Liver (tissue), 9 donors: ENCODE results near the gene TTLL5. TPM values are rescaled to one million over a fixed set of nuclear protein-coding genes. Genes with fewer than 3 reads are reported as not detected.

Experiments used
- DNase-seq: peaks from one replicate; pipeline ENCODE4 v3.0.0-alpha.2; 2017; ENCODE audit warnings: low spot score
- H3K27ac ChIP-seq, 2 donors: one replicate each; pipeline ENCODE4 v1.7.0; 2013; ENCODE audit warnings: inconsistent platforms in 2 of 2, low read length in 2 of 2, control low read depth in 1 of 2, low read depth in 1 of 2, mild to moderate bottlenecking in 1 of 2
- H3K27me3 ChIP-seq, 4 donors: one replicate each; pipeline versions ENCODE4 v1.6.1 to v1.7.0; 2013; ENCODE audit warnings: low read length in 3 of 4, inconsistent platforms in 1 of 4, mild to moderate bottlenecking in 1 of 4, moderate library complexity in 1 of 4; ENCODE audit not compliant: control insufficient read depth in 4 of 4, insufficient read depth in 4 of 4
- H3K36me3 ChIP-seq, 4 donors: one replicate each; pipeline versions ENCODE4 v1.6.1 to v1.7.0; 2013; ENCODE audit warnings: low read length in 3 of 4, mild to moderate bottlenecking in 3 of 4, low read depth in 1 of 4, moderate library complexity in 1 of 4; ENCODE audit not compliant: control insufficient read depth in 4 of 4, insufficient read depth in 3 of 4
- H3K4me1 ChIP-seq, 4 donors: one replicate each; pipeline versions ENCODE4 v1.6.1 to v1.7.0; 2013; ENCODE audit warnings: low read length in 3 of 4, mild to moderate bottlenecking in 3 of 4, moderate library complexity in 1 of 4; ENCODE audit not compliant: control insufficient read depth in 4 of 4, insufficient read depth in 4 of 4
- H3K4me3 ChIP-seq, 3 donors: one replicate each; pipeline versions ENCODE4 v1.6.1 to v1.7.0; 2013; ENCODE audit warnings: low read length in 3 of 3, control low read depth in 1 of 3, low read depth in 1 of 3, mild to moderate bottlenecking in 1 of 3
- H3K9ac ChIP-seq, 2 donors: one replicate each; pipeline ENCODE4 v1.7.0; 2013; ENCODE audit warnings: low read length in 2 of 2, mild to moderate bottlenecking in 2 of 2, moderate library complexity in 2 of 2, control low read depth in 1 of 2, low read depth in 1 of 2
- H3K9me3 ChIP-seq, 4 donors: one replicate each; pipeline versions ENCODE4 v1.6.1 to v1.7.0; 2013; ENCODE audit warnings: low read length in 3 of 4; ENCODE audit not compliant: control insufficient read depth in 4 of 4
- ATF3 ChIP-seq: IDR thresholded peaks from 2 replicates; pipeline ENCODE4 v1.6.1; 2016; ENCODE audit warnings: antibody characterized with exemption
- CTCF ChIP-seq: fragments of 150-350 bp; IDR thresholded peaks from 2 replicates; pipeline ENCODE4 v1.5.1; 2017; ENCODE audit warnings: improper control_type of control experiment, low read depth, low read length; ENCODE audit not compliant: missing input control
- EGR1 ChIP-seq, 2 donors: IDR thresholded peaks; 2 replicates each; pipeline ENCODE4 v1.6.1; 2016 to 2018; ENCODE audit warnings: antibody characterized with exemption in 2 of 2, low read depth in 2 of 2
- FOXA1 ChIP-seq: IDR thresholded peaks from 2 replicates; pipeline ENCODE4 v1.6.1; 2016; ENCODE audit warnings: antibody characterized with exemption
- FOXA2 ChIP-seq: IDR thresholded peaks from 2 replicates; pipeline ENCODE4 v1.6.1; 2016; ENCODE audit warnings: antibody characterized with exemption
- GABPA ChIP-seq, 2 donors: IDR thresholded peaks in 1 of 2; conservative IDR thresholded peaks in 1 of 2; 2 replicates each; pipeline ENCODE4 v1.6.1; 2016; ENCODE audit warnings: antibody characterized with exemption in 2 of 2, mild to moderate bottlenecking in 1 of 2, moderate library complexity in 1 of 2
- HNF4A ChIP-seq, 2 donors: conservative IDR thresholded peaks; 2 replicates each; pipeline ENCODE4 v1.6.1; 2016; ENCODE audit warnings: antibody characterized with exemption in 2 of 2, mild to moderate bottlenecking in 2 of 2
- HNF4G ChIP-seq: IDR thresholded peaks from 2 replicates; pipeline ENCODE4 v1.6.1; 2016; ENCODE audit warnings: antibody characterized with exemption
- JUND ChIP-seq, 2 donors: IDR thresholded peaks; 2 replicates each; pipeline ENCODE4 v1.6.1; 2016; ENCODE audit warnings: antibody characterized with exemption in 2 of 2
- MAX ChIP-seq: IDR thresholded peaks from 2 replicates; pipeline ENCODE4 v1.6.1; 2016; ENCODE audit warnings: antibody characterized with exemption
- NR2F2 ChIP-seq: IDR thresholded peaks from 2 replicates; pipeline ENCODE4 v1.6.1; 2016; ENCODE audit warnings: antibody characterized with exemption
- RAD21 ChIP-seq, 2 donors: IDR thresholded peaks; 2 replicates each; pipeline ENCODE4 v1.6.1; 2016; ENCODE audit warnings: antibody characterized with exemption in 2 of 2, mild to moderate bottlenecking in 2 of 2
- REST ChIP-seq: IDR thresholded peaks from 2 replicates; pipeline ENCODE4 v1.6.1; 2016; ENCODE audit warnings: antibody characterized with exemption, mild to moderate bottlenecking
- RXRA ChIP-seq, 2 donors: IDR thresholded peaks; 2 replicates each; pipeline ENCODE4 v1.6.1; 2017 to 2018; ENCODE audit warnings: antibody characterized with exemption in 2 of 2, mild to moderate bottlenecking in 1 of 2
- SP1 ChIP-seq: IDR thresholded peaks from 2 replicates; pipeline ENCODE4 v1.6.1; 2018; ENCODE audit warnings: antibody characterized with exemption, mild to moderate bottlenecking
- TAF1 ChIP-seq: conservative IDR thresholded peaks from 2 replicates; pipeline ENCODE4 v1.6.1; 2016; ENCODE audit warnings: antibody characterized with exemption, mild to moderate bottlenecking
- YY1 ChIP-seq: IDR thresholded peaks from 2 replicates; pipeline ENCODE4 v1.6.1; 2016; ENCODE audit warnings: antibody characterized with exemption, mild to moderate bottlenecking
- ZBTB33 ChIP-seq: IDR thresholded peaks from 2 replicates; pipeline ENCODE4 v1.6.1; 2016; ENCODE audit warnings: antibody characterized with exemption
- WGBS: extraction: QIAGEN DNeasy Blood & Tissue Kit; methylation state at CpG from one replicate; pipeline ENCODE4 v1.1.7; 2013; 5-methylcytosine and 5-hydroxymethylcytosine counted together
- polyA plus RNA-seq, 2 donors: library from polyadenylated mRNA; stranded (reverse) in 1 of 2; unstranded in 1 of 2; fragments of 200-250 nt in 1 of 2; fragments of >200 nt in 1 of 2; fragmentation: Nextera tagmentation in 1 of 2; extraction: Ambion mirVana in 1 of 2; gene quantifications; one replicate each; pipeline versions ENCODE4 v1.2.1 to v1.2.3, GENCODE V29; 2013 to 2015
- total RNA-seq, 2 donors: library from RNA; depleted of rRNA; stranded (reverse); fragments of >200 nt; gene quantifications; one replicate each; pipeline ENCODE4 v1.2.3, GENCODE V29; 2014
- donor health status: healthy.
- donor health status: healthy.
- donor health status: healthy.
- donor health status: healthy.
- donor health status: healthy.

The TTLL5 gene
- total and polyA plus RNA-seq, 4 donors, result 4.3 to 14.2 (median 9.8) TPM

GRCh38 chr14:75736845-75737485, 75.9 kb downstream of the TTLL5 start:
- H3K27me3 ChIP-seq, result no peaks in the 10 kb centered on the region
- peaks cover 0 to 9% (median 4%) of the 10 kb centered on the region in 4 donors for H3K4me1 ChIP-seq
- TF ChIP-seq FOXA1, result no peak
- TF ChIP-seq SP1, result no peak
- TF ChIP-seq JUND (IDR thresholded peaks at IDR 0.05), result no peak
- TF ChIP-seq FOXA2, result no peak
- no peak for TF ChIP-seq HNF4A (conservative IDR thresholded peaks at IDR 0.05)
- TF ChIP-seq RXRA (IDR thresholded peaks at IDR 0.05), result no peak
- TF ChIP-seq MAX, result no peak
- TF ChIP-seq EGR1 (IDR thresholded peaks at IDR 0.05; ENCODE audit: low read depth in 2 of 2), result no peak
- TF ChIP-seq REST, result no peak
- no peak for TF ChIP-seq YY1
- TF ChIP-seq TAF1, result no peak
- no peak for TF ChIP-seq RAD21 (IDR thresholded peaks at IDR 0.05)
- TF ChIP-seq CTCF, result no peak
- TF ChIP-seq ATF3, result no peak
- TF ChIP-seq HNF4G, result no peak
- TF ChIP-seq GABPA (IDR thresholded peaks at IDR 0.05 in 1 of 2, conservative IDR thresholded peaks at IDR 0.05 in 1 of 2), result no peak
- H3K4me3 ChIP-seq, result no peak overlapping the region
- DNase-seq, result no peak
- H3K9ac ChIP-seq, result no peak overlapping the region
- no peak overlapping the region for H3K27ac ChIP-seq
- peaks cover 0 to 11% (median 3%) of the 10 kb centered on the region in 4 donors for H3K36me3 ChIP-seq
- H3K9me3 ChIP-seq, result no peaks in the 10 kb centered on the region

GRCh38 chr14:75738192-75738591, 77.1 kb downstream of the TTLL5 start:
- Histone ChIP-seq H3K9ac (no peak overlapping the region), H3K27me3 (no peaks in the 10 kb centered on the region), H3K36me3 (peaks cover 0 to 9% (median 3%) of the 10 kb centered on the region in 4 donors), H3K4me1 (peaks cover 0 to 9% (median 4%) of the 10 kb centered on the region in 4 donors), H3K27ac (peak overlapping the region in 1 of 2 donors; percentile 30), H3K4me3 (no peak overlapping the region), H3K9me3 (no peaks in the 10 kb centered on the region)
- no peak for DNase-seq
- TF ChIP-seq RAD21 (IDR thresholded peaks at IDR 0.05), result no peak
- TF ChIP-seq YY1, result no peak
- no peak for TF ChIP-seq ZBTB33
- peak; percentile 8 for TF ChIP-seq SP1
- peak in 1 of 2 donors; percentile 15 for TF ChIP-seq HNF4A (conservative IDR thresholded peaks at IDR 0.05)
- peak; percentile 36 for TF ChIP-seq ATF3
- TF ChIP-seq RXRA (IDR thresholded peaks at IDR 0.05), result no peak
- TF ChIP-seq NR2F2, result no peak
- 49% methylated on average over 3 of the region's 3 CpGs for whole genome bisulfite sequencing
